ENCODE measurements around the gene LRRC26.

- TF ChIP-seq, protein P1, sequence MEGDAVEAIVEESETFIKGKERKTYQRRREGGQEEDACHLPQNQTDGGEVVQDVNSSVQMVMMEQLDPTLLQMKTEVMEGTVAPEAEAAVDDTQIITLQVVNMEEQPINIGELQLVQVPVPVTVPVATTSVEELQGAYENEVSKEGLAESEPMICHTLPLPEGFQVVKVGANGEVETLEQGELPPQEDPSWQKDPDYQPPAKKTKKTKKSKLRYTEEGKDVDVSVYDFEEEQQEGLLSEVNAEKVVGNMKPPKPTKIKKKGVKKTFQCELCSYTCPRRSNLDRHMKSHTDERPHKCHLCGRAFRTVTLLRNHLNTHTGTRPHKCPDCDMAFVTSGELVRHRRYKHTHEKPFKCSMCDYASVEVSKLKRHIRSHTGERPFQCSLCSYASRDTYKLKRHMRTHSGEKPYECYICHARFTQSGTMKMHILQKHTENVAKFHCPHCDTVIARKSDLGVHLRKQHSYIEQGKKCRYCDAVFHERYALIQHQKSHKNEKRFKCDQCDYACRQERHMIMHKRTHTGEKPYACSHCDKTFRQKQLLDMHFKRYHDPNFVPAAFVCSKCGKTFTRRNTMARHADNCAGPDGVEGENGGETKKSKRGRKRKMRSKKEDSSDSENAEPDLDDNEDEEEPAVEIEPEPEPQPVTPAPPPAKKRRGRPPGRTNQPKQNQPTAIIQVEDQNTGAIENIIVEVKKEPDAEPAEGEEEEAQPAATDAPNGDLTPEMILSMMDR (IDR thresholded peaks at IDR 0.05; ENCODE audit: borderline replicate concordance, extremely low read depth, low read length, poor library complexity, severe bottlenecking) = no peak
- no peak for TF ChIP-seq EZH2 (IDR thresholded peaks at IDR 0.05; ENCODE audit: borderline replicate concordance, low read depth, low read length, severe bottlenecking)
Observed at GRCh38 chr9:137217276-137218211, 47.7 kb upstream of the LRRC26 start.
